HEK293T (cell line): ENCODE results near the gene STK39.

Experiments
- SUZ12 ChIP-seq: fragments of 450-650 bp; IDR thresholded peaks from 2 replicates; pipeline ENCODE4 v1.6.1; 2016; ENCODE audit warnings: mild to moderate bottlenecking
- ZNF384 ChIP-seq: fragments of 450-650 bp; IDR thresholded peaks from 2 replicates; pipeline ENCODE4 v1.6.1; 2016

DNA sequence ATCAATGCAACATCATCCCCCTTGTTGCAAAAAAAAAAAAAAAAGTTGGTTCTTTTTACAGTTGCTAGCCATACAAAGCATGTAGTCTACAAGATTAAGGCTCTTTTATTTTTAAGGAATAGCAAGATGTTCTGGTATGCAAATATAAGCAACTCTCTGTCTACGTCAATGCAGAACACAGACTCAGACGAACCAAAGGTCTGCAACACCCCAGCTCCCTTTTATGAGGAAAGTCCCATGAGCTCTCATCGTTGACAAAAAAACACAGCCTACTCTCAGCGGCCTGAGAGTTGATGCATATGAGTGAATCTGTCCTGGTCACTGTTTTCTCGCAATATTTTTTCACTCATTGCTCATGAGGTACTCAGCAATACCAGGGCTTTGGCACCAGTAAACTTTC, 112.9 kb downstream of the STK39 start:
- TF ChIP-seq SUZ12 (no peak), ZNF384 (no peak)
